Fibroblast of lung (primary cell): ENCODE results near the gene NUDT7.
A peak's percentile ranks its signal among the peaks of the same experiment; 100 is the strongest.

Experiments
- EZH2 ChIP-seq: IDR thresholded peaks from 2 replicates; pipeline ENCODE4 v1.5.1; 2012; ENCODE audit warnings: low read length, control low read depth, mild to moderate bottlenecking; ENCODE audit errors: missing control alignments
- TF ChIP-seq, protein P1 (sequence below), 2 donors: IDR thresholded peaks in 1 of 2; conservative IDR thresholded peaks in 1 of 2; 1 replicate in 1 of 2; 2 replicates in 1 of 2; pipeline ENCODE4 v1.5.1; 2011 to 2012; ENCODE audit warnings: low read length in 2 of 2, control low read depth in 1 of 2, inconsistent platforms in 1 of 2, low read depth in 1 of 2, mild to moderate bottlenecking in 1 of 2

DNA sequence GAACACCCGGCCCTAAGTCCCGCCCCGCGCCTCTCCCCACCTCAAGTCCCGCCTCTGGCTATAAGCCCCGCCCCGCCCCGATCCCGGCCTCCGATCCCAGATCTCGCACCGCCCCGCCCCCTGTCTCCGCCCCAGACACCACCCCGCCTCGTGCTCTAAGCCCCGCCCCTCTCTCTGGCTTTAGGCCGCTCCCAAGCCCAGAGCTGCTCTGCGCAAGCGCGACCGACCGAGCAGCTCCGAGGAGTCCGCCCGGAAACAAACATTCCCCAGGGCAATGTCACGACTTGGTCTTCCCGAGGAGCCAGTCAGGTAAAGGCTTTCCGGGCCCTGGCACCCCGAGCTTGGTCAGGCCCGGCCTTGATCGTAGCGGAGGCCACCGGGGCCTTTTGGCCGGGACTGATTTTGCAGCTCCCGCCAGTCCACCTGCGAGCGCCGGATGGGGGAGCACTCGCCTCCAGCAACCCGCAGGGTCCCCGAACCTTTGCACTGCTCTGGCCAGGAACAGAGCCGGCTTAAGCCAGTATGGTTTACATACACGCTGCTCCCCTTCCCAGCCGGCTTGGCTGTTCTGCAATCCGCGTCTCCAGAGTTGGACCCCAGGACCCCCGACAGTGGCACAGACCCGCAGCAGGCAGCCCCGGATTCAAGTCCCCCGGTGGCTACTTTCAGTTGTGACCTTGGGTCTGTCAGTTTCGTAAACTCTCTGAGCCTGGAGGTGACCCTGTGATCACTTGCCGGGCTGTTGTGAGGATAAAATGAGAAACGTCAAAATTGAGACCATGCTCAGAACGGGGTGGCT lies at the start of gene NUDT7:
- TF ChIP-seq, protein P1, sequence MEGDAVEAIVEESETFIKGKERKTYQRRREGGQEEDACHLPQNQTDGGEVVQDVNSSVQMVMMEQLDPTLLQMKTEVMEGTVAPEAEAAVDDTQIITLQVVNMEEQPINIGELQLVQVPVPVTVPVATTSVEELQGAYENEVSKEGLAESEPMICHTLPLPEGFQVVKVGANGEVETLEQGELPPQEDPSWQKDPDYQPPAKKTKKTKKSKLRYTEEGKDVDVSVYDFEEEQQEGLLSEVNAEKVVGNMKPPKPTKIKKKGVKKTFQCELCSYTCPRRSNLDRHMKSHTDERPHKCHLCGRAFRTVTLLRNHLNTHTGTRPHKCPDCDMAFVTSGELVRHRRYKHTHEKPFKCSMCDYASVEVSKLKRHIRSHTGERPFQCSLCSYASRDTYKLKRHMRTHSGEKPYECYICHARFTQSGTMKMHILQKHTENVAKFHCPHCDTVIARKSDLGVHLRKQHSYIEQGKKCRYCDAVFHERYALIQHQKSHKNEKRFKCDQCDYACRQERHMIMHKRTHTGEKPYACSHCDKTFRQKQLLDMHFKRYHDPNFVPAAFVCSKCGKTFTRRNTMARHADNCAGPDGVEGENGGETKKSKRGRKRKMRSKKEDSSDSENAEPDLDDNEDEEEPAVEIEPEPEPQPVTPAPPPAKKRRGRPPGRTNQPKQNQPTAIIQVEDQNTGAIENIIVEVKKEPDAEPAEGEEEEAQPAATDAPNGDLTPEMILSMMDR (conservative IDR thresholded peaks at IDR 0.05 in 1 of 2, IDR thresholded peaks at IDR 0.05 in 1 of 2; ENCODE audit: low read depth in 1 of 2, low read length in 2 of 2): peak in 1 of 2 donors; percentile 21
- TF ChIP-seq EZH2: no peak
